Right lobe of liver (tissue), 6 donors: ENCODE measurements around the gene PPP1R7. TPM values are rescaled to one million over a fixed set of nuclear protein-coding genes. Genes with fewer than 3 reads are reported as not detected.

Experiments used
- ATAC-seq, 4 donors: fragments of 200-7000 bp; cut with Tn5 transposase; one replicate each; pipeline ENCODE4 v1.9.1; 2020; ENCODE audit warnings: mild to moderate bottlenecking in 4 of 4, moderate library complexity in 4 of 4
- DNase-seq, 3 donors: peaks; one replicate each; pipeline ENCODE4 v3.0.0-alpha.2; 2020
- H3K27ac ChIP-seq, 3 donors: fragments of 200-600 bp; one replicate each; pipeline ENCODE4 v1.8.0; 2022
- H3K27me3 ChIP-seq, 2 donors: fragments of 200-600 bp; one replicate each; pipeline ENCODE4 v1.8.0; 2022
- H3K36me3 ChIP-seq, 4 donors: fragments of 200-600 bp; sonication (generic) in 1 of 4; one replicate each; pipeline versions ENCODE4 v1.5.1 to v1.8.0; 2017 to 2022; ENCODE audit warnings: control low read depth in 1 of 4
- H3K4me1 ChIP-seq, 4 donors: fragments of 200-600 bp; sonication (generic) in 1 of 4; one replicate each; pipeline versions ENCODE4 v1.5.1 to v1.8.0; 2017 to 2022; ENCODE audit warnings: control low read depth in 1 of 4
- H3K4me3 ChIP-seq, 3 donors: fragments of 200-600 bp; one replicate each; pipeline ENCODE4 v1.8.0; 2022
- H3K9me3 ChIP-seq, 4 donors: fragments of 200-600 bp; sonication (generic) in 1 of 4; one replicate each; pipeline versions ENCODE4 v1.5.1 to v1.8.0; 2017 to 2022; ENCODE audit warnings: control low read depth in 1 of 4
- POLR2A ChIP-seq: fragments of 450-650 bp; IDR thresholded peaks from one replicate; pipeline ENCODE4 v1.6.1; 2017; ENCODE audit warnings: antibody characterized with exemption, mild to moderate bottlenecking
- WGBS: methylation state at CpG from one replicate; pipeline ENCODE4 v1.1.6; 2018; ENCODE audit warnings: low coverage, low lambda C conversion rate; ENCODE audit not compliant: insufficient coverage; ENCODE audit errors: missing lambda C conversion rate; 5-methylcytosine and 5-hydroxymethylcytosine counted together
- intact Hi-C, 2 donors: fragments of 100-400 bp; cut with DNase I; formaldehyde crosslinking; loops; one replicate each; pipeline versions ENCODE4 v1.11.2 to v1.14.1; 2022
- total RNA-seq, 6 experiments: library from RNA; depleted of rRNA in 2 of 6; stranded (reverse); fragments of >200 nt in 2 of 6; fragmentation: NEBNext Ultra II Directional in 3 of 6; extraction: Animal tissue kit (Norgen Biotek cat#: 25700) in 3 of 6; gene quantifications; one replicate each; pipeline versions ENCODE4 v1.1.0 to v1.2.4, GENCODE V29; 2016 to 2023
- TF ChIP-seq, protein P1 (sequence below), 4 donors: fragments of 200-600 bp in 3 of 4; fragments of 450-650 bp in 1 of 4; IDR thresholded peaks; one replicate each; pipeline versions ENCODE4 v1.5.1 to v1.8.0; 2016 to 2022; ENCODE audit warnings: antibody characterized with exemption in 4 of 4, mild to moderate bottlenecking in 2 of 4
- donor health status: DM: no; HTN: yes; CAD: no.
- donor health status: DM: no; HTN: no; CAD: no.
- donor health status: DM: no; HTN: no; CAD: no.
- donor health status: DM: no; HTN: yes; CAD: no.
- donor health status: DM: no; HTN: yes; CAD: no.

PPP1R7 gene
- total RNA-seq, 6 experiments from 2014 or later: 27.8 to 35.7 (median 29.5) TPM

DNA sequence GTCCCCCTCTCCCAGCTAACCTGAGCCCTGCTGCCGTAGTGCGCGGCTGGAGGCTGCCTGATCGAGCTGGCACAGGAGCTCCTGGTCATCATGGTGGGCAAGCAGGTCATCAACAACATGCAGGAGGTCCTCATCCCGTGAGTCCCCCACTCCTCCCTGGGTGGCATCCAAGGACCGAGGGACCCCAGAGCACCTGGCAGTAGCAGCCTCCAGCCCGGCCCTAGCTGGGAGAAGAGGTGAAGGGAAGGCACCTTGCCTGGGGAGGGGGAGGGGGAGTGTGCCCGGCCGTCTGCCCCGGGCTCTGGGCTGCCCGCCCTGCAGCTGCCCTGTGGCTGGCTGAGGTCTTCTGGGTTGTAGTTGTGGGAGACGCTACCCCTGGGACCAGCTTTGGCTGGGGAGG is 64.5 kb downstream of the PPP1R7 start:
- DNase-seq (no peak), ATAC-seq (no peak)
- Histone ChIP-seq H3K27me3 (no peaks in the 10 kb centered on the region), H3K4me1 (peaks cover 0 to 9% (median 0%) of the 10 kb centered on the region in 4 donors), H3K4me3 (no peak overlapping the region), H3K36me3 (no peaks in the 10 kb centered on the region), H3K27ac (no peak overlapping the region), H3K9me3 (no peaks in the 10 kb centered on the region)
- intact Hi-C loops: no loop called here
- WGBS: 67% methylated on average over 1 of the region's 12 CpGs
- TF ChIP-seq POLR2A: no peak
- TF ChIP-seq, protein P1, sequence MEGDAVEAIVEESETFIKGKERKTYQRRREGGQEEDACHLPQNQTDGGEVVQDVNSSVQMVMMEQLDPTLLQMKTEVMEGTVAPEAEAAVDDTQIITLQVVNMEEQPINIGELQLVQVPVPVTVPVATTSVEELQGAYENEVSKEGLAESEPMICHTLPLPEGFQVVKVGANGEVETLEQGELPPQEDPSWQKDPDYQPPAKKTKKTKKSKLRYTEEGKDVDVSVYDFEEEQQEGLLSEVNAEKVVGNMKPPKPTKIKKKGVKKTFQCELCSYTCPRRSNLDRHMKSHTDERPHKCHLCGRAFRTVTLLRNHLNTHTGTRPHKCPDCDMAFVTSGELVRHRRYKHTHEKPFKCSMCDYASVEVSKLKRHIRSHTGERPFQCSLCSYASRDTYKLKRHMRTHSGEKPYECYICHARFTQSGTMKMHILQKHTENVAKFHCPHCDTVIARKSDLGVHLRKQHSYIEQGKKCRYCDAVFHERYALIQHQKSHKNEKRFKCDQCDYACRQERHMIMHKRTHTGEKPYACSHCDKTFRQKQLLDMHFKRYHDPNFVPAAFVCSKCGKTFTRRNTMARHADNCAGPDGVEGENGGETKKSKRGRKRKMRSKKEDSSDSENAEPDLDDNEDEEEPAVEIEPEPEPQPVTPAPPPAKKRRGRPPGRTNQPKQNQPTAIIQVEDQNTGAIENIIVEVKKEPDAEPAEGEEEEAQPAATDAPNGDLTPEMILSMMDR (IDR thresholded peaks at IDR 0.05): no peak

DNA sequence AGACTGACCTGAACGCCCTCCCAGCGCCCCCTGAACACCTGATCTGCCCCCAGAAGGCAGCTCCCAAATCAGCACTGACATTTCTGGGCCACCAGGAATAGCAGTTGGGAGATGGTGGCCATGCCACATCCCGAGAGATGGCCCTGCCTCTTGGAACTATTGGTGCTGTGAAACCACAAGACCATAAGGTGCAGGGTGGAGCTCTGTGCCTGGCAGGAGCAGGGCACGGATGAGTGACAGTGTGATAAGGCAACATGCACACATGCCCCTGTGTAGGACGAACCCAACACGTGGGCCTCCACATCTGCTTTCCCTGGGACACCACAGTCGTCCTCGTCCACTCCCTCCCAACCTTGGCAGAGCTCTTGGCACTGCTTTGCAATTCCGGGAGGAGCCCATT is 65.2 kb downstream of the PPP1R7 start:
- ATAC-seq (no peak), DNase-seq (no peak)
- TF ChIP-seq POLR2A: no peak
- TF ChIP-seq, protein P1 (IDR thresholded peaks at IDR 0.05): no peak
- H3K4me1 ChIP-seq: peaks cover 0 to 9% (median under 1%) of the 10 kb centered on the region in 4 donors
- no peak overlapping the region for H3K27ac ChIP-seq
- no peaks in the 10 kb centered on the region for H3K36me3 ChIP-seq
- 0% methylated on average over 1 of the region's 9 CpGs for WGBS
- intact Hi-C loops: no loop called here
- H3K27me3 ChIP-seq: no peaks in the 10 kb centered on the region
- H3K9me3 ChIP-seq: no peaks in the 10 kb centered on the region
- no peak overlapping the region for H3K4me3 ChIP-seq

DNA sequence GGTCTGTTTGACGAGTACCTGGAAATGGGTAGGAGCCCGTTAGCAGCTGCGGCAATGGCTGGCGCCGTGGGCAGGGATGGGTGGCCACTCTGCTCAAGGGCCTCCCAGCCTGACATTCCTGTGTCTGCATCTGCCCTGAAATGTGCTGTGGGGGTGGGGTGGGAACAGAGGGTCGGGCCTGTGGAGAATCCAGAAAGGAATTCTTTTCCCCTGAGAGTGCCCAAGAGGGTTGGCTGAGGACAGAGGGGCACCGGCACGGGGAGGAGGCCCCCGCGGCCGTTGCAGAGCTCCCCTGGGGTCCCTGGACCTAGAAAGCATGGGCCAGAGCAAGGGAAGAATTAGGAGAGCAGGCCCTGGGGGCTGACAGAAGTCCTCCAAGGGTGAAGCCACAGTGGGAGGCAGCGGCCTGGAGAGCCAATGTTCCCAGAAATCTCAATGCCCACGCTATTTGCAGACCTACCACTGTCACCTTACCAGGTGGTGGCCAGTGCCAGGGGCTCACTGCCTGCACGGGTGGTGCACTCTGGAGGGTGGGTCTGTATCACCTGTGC is 66.0 kb downstream of the PPP1R7 start:
- WGBS: 68% methylated on average over 4 of the region's 14 CpGs
- intact Hi-C loops: no loop called here
- peaks cover 0 to 9% (median under 1%) of the 10 kb centered on the region in 4 donors for H3K4me1 ChIP-seq

DNA sequence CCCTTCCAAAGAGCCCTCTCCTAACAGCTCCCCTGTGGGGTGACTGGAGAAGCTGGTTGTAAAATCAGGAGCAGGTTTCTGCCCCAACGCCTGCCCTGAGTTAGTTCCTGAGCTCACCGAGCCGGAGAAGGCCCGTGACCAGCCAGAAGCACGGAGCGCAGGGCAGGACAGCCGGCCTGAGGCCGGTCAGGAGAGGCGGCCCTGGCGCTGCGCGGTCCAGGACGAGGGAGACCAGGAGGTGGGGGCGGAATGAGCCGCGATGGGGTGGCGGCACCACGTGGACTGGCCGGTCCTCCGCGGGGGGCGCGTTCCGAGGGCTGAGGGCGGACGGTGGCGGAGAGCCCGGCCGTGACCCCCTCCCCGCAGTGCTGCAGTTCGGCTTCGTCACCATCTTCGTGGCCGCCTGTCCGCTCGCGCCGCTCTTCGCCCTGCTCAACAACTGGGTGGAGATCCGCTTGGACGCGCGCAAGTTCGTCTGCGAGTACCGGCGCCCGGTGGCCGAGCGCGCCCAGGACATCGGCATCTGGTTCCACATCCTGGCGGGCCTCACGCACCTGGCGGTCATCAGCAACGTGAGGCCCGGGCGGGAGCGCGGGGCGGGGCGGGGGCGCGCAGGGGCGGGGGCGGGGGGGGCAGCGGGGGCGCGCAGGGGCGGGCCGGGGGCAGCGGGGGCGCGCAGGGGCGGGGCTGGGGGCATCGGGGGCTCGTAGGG is 67.2 kb downstream of the PPP1R7 start:
- peak overlapping the region; percentile 31 to 73 (median 51) for H3K27ac ChIP-seq
- ATAC-seq: peak; percentile 78 to 82 (median 80)
- peak overlapping the region; percentile 48 to 52 (median 50) for H3K4me3 ChIP-seq
- peak; percentile 76 to 83 (median 79) for DNase-seq
- no peaks in the 10 kb centered on the region for H3K9me3 ChIP-seq
- WGBS: 3% methylated on average over 21 of the region's 77 CpGs
- no peaks in the 10 kb centered on the region for H3K27me3 ChIP-seq
- H3K4me1 ChIP-seq: peaks cover 0 to 9% (median under 1%) of the 10 kb centered on the region in 4 donors
- no peak for TF ChIP-seq POLR2A
- TF ChIP-seq, protein P1 (IDR thresholded peaks at IDR 0.05): no peak
- no peaks in the 10 kb centered on the region for H3K36me3 ChIP-seq
- intact Hi-C loops: no loop called here

More for the DNA sequence above, 66.0 kb downstream of the PPP1R7 start:
- Histone ChIP-seq H3K27me3 (no peaks in the 10 kb centered on the region), H3K36me3 (no peaks in the 10 kb centered on the region), H3K4me3 (no peak overlapping the region), H3K9me3 (no peaks in the 10 kb centered on the region), H3K27ac (no peak overlapping the region)
- ATAC-seq: no peak
- TF ChIP-seq, protein P1 (IDR thresholded peaks at IDR 0.05): no peak
- TF ChIP-seq POLR2A: no peak
- no peak for DNase-seq
